Stimulated activated CD8-positive, alpha-beta memory T cell treated with anti-CD3 and anti-CD28 coated beads, Interleukin-12 subunit alpha, Interleukin-12 subunit beta, amount 100 ng/mL, for 24 hours (primary cell): Measurements from ENCODE around the gene SUGP1.

Experiments
- DNase-seq: peaks from one replicate; pipeline ENCODE4 v3.0.0-alpha.2; 2020; ENCODE audit errors: extremely low read depth

The SUGP1 gene

DNA sequence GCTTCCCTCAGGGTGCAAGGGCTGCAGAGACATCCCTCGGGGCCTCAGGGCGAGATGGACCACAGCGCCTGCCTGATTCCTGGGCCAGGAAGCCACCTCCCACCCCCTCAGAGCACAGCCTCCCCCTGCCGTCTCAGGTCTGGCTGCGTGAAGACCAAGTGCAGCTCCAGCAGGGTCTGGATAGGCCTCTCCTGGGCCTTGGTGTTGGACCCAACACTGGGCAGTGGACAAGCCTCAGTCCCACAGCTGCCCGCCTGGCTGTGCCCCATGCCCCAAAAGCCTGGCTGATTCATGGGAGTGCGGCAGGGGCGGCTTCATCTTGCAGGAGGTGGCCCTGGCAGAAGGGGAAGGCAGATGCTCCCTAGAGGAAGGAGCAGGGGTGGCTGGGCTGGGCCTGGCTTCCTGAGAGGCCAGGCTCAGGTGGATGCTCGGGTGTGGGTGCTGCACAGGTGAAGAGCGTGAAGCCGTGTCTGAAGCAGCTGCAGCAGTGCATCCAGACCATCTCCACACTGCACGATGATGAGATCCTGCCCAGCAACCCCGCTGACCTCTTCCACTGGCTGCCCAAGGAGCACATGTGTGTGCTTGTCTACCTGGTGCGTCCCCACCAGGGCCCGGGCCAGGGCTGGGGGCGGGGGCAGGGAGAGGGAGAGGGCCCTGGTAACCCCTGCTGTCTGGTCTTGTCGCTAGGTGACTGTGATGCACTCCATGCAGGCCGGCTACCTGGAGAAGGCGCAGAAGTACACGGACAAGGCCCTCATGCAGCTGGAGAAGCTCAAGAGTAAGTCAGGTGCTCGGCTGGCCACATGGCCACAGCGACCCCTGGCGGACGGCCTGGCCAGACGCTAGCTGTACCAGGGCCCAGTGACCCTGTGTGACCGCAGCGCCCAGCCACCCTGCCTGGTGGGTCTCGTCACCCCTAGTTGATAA, 22.0 kb upstream of the SUGP1 start:
- DNase-seq = no peak

DNA sequence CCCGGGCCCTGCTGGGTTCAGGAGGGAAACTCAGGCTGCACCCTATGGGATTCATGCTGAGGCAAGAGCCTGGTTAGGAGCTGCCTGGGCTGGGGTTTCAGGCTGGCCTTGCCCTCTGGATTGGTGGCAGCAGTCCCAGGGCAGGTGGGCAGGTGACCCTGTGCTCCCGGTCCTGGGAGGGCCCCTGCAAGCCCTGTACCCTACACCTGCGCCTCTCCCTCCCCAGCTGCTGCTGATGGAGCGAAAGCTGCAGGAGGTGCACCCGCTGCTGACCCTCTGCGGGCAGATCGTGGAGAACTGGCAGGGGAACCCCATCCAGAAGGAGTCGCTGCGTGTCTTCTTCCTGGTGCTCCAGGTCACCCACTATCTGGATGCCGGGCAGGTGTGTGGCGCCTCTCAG, 20.7 kb upstream of the SUGP1 start:
- no peak for DNase-seq

- no peak for DNase-seq
These were observed 17.8 kb upstream of the SUGP1 start for GRCh38 chr19:19338082-19338481.

GRCh38 chr19:19337120-19337519, 16.8 kb upstream of the SUGP1 start:
- no peak for DNase-seq

DNA sequence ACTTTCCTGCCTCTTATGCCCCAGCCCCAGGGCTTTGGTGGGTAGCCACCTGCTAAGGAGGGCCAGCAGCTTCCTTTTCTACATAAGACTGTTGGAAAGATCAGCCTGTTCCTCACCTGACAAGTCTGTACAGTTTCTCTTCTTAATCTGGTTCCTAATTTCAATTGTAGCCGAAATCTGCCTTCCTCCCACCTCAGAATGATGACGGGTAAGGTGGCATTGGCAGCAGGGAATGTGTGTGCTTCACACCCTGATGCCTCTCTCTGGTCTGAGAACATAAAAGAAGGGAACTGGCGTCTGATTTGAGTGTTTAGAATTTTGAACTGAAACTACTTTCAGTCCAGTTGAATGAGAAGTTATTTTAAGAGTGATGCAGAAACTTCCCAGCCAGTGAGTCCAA, 16.3 kb upstream of the SUGP1 start:
- DNase-seq = no peak

DNA sequence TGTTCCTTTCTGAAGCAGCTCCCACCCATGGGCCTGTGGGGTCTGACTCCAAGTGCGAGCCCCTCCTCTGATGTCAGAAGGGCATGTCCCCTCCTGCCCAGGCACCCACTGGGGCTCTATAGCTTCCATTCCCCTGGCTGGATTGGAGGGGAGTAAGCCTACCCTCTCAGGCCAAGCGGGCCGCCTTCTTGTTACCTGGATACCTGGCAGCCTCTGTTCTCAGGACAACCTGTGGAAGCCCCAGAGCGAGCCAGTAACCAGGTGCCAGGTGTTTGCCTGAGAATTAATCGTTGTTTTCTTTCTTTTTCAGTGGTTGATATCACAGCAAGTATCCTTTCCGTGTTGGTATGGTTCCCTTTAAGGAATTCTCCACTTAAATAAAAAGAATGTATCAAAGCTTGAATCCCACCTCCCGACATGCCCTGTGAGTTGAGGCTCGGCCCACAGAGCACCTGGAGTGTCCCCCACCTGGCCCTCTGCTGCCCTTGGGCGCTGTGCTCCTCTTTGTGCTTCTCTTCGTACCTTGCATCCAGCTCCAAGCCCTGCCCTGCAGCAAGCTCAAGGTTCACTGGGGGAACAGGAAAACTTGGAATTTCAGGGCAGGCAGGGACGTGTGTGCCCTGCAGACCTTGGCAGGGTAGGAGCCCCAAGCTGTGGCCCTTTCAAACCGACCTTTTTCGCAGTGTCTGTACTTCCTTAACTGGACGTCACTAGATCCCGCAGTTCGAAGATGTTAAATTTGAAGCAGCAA, 15.3 kb upstream of the SUGP1 start:
- DNase-seq = no peak

DNA sequence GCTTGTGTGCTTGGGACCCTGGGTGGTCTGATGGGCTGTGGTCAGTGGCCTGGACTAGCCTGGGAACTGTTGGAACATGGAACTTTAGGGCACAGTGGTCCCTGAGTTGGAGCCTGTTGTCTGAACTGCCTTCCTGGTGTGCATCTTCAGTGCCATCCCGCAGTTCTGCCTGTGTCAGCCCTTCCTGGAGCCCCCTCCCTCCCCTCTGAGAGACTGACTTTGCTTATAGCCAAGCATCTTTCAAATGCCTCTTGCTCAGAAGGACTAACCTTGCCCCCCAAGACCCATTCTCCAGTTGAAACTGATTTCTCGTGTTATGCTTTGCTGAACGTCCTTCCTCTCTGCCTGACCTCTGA, 14.7 kb upstream of the SUGP1 start:
- DNase-seq = no peak

GRCh38 chr19:19334063-19334988, 14.0 kb upstream of the SUGP1 start:
- no peak for DNase-seq

DNA sequence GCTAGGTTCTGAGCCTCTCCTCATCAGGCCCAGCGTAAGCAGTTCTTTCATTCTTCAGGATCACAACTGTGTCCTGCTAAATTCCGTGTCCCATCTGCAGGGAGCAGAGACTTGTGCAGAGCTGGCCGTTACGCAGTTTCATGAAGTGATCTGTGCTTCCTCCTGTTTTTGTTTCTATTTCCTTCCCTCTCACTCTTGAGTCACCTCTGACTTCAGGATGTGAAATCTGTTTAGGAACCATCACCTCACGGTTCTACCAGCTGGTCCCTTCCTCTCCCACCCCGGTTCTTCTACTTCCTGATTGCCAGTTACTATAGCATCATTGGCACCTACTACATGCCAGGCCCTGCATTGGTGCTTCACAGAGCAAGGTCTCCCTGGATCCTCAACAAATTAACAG, 8.8 kb upstream of the SUGP1 start:
- DNase-seq = no peak

- DNase-seq = no peak
These were observed 7.4 kb upstream of the SUGP1 start for GRCh38 chr19:19327672-19328071.

DNA sequence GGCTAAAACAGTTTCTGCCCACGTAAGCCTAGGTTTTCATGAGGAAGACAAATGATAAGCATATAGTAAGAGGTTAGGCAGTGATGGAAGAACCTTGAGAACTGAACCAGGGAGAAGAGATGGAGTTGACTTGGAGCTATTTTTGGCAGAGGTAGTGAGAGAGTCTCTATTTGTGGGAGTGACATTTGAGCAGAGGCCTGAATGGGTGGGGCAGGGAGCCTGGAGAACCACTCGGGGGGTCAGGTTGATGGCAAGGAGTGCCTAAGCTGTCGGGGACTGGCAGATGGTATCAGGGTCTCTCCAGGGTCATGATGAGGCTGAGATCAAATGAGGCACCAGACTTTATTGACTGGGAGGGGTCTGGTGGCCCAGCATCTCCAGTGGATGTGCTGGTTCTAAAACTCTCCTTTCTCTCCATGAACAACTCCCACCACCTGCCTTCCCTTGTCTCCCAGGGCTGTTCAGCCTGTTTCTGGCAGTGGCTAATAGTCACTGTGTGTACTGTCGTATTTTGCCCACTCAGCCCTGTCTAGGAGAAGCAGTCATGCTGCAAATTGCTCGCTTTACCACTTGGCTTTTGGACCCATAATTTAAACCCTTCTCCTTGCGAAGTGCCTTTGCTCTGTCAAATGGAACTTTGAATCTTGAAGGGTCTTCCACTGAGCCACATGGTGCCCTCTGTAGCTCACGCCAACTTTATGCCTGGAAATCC, 3.9 kb upstream of the SUGP1 start:
- no peak for DNase-seq

- no peak for DNase-seq
These were observed 850 bp upstream of the SUGP1 start for GRCh38 chr19:19321141-19321577.

GRCh38 chr19:19319732-19320360, 463 bp downstream of the SUGP1 start:
- no peak for DNase-seq

DNA sequence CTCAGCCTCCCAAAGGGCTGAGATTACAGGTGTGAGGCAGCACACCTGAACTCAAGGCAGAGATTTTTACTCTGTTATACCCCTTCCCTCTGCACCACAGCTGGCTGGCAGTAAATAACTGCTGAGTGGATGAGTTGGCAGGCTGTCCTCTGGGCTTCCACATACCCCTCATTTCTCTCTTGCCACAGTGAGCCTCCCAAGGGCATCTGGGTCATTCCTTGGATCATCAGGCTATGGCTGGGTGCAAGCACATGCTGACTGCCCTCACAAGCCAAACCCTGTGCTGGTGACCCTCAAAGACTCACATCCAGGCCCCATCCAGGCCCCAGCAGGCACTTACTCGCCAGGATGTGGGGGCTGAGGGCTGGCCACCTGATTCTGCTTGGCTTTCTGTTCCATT, 4.2 kb downstream of the SUGP1 start:
- DNase-seq = no peak

- no peak for DNase-seq
These were observed 4.9 kb downstream of the SUGP1 start for GRCh38 chr19:19315444-19315843.

DNA sequence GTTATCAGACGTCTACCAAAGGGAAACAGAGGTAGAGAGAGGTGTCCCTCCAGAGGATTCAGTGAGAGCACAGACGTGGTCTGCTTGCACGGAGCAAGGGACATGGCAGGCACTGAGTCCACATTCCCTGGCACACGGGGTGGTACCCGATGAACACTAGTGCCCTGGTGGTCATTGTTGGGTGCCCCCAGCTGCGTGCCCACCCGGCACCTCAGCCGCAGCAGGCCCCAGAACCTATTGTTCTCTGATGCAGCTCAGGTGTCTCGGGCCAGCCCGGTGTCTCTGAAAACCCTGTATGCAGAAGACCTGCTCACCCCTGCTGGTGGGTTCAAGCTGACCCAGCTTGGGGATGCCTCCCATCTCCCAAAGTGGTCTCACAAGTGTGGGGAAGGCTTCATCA, 11.9 kb downstream of the SUGP1 start:
- no peak for DNase-seq

- no peak for DNase-seq
These were observed 14.1 kb downstream of the SUGP1 start for GRCh38 chr19:19306191-19306590.

- no peak for DNase-seq
These were observed 14.6 kb downstream of the SUGP1 start for GRCh38 chr19:19305696-19306095.

DNA sequence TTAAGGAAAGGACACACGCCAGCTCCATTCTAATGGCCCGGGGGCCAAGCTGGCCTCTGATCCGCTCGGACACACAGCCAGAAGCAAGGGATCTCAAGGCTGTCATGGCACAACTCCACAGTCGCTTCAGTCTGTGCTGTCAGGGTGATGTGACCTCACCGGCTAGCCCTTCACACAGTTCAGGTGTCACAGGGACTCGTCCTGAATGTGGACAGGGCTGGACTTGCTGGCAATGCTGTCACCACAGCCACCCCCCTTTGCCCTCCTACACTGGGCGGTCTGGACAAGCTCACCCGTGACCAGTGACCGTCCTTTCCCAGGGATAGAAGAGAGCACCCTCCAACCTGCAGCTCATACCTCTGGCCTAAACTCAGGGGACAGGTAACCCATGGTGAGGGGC, 15.2 kb downstream of the SUGP1 start:
- DNase-seq = no peak

DNA sequence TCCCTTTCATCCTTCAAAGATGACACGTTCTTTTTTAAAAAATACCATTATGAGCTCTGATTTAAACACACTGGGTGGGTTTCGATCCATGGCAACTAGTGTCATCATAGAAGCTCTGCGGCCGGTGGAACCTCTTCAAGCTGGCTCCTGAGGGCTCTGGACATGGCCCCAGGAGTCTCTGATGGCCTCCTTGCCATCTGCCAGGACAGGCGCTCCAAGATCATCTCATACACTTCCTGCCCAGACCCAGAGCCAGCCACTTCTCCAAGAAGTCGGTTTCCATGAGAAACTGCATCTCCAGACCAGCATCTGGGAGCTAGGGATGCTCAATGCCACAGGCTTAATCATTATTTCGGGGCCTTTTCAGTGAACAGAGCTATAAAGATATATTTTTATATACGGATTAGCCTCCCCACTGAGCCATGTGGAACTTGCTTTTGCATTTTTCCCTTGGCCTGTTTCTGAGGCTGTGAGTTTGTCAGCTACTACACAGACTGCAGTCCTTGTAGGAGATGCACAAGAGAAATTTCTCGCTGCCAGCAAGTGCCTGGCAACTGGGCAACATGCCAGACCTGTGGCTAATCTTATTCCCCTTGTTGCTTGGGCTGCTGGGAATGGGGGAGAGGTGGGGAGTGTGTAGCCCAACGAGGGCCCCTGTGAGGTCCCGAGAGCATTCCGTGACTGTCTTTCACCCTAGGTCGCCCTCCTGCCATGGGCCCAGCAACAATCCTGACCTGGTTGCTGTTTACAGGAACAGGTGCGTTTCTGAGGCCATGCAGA, 15.9 kb downstream of the SUGP1 start:
- no peak for DNase-seq
